ENCODE results near the gene CERS6.

- TF ChIP-seq CTCF (IDR thresholded peaks at IDR 0.05) (no peak), POLR2A (IDR thresholded peaks at IDR 0.05) (no peak), POLR2AphosphoS5 (IDR thresholded peaks at IDR 0.05) (no peak)
Observed at GRCh38 chr2:168663993-168664392, 207.9 kb downstream of the CERS6 start.

All from breast epithelium (tissue), 3 donors.